ENCODE data around the gene FRAT2.
"Not testable (repeated sequence)": the region's sequence is repeated elsewhere in the genome, so short reads cannot be mapped to it uniquely, and the experiment has no call there.

The FRAT2 gene

DNA sequence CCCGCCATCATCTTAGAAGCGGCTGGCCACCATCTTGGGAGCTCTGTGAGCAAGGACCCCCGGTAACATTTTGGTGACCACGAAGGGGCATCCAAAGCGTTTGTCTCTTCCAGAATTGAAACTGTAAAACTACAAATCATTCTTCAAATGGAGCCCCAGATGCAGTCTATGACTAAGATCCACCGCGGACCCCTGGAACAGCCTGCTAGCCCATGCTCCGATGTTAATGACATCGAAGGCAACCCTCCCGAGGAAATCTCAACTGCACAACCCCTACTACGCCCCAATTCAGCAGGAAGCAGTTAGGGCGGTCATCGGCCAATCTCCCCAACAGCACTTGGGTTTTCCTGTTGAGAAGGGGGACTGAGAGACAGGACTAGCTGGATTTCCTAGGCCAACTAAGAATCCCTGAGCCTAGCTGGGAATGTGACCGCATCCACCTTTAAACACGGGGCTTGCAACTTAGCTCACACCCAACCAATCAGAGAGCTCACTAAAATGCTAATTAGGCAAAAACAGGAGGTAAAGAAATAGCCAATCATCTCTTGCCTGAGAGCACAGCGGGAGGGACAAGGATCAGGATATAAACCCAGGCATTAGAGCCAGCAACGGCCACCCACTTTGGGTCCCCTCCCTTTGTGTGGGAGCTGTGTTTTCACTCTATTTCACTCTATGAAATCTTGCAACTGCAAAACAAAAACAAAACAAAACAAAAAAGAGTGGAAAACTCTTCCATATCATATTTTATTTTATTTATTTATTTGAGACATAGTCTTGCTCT is 43.8 kb downstream of the FRAT2 start:
- FAIRE-seq, result not testable (repeated sequence)

- FAIRE-seq, result not testable (repeated sequence)
Observed at GRCh38 chr10:97290076-97290475, 44.5 kb downstream of the FRAT2 start.

All from G401.6 (cell line).